Activated naive CD8-positive, alpha-beta T cell treated with anti-CD3 and anti-CD28 coated beads, Interleukin-2, amount 50 U/mL, for 24 hours (primary cell): Measurements from ENCODE around the gene CDKAL1.

Experiments used
- ATAC-seq: fragments of 150-1000 bp; cut with Tn5 transposase; one replicate; pipeline ENCODE4 v1.10.0; 2021
- DNase-seq: peaks from one replicate; pipeline ENCODE4 v3.0.0; 2021
- H3K27ac Mint-ChIP-seq: one replicate; pipeline ENCODE4 v1.8.0; 2021; ENCODE audit warnings: mild to moderate bottlenecking, mixed read lengths
- H3K27me3 Mint-ChIP-seq: one replicate; pipeline ENCODE4 v1.8.0; 2021; ENCODE audit warnings: mixed read lengths
- H3K36me3 Mint-ChIP-seq: one replicate; pipeline ENCODE4 v1.8.0; 2021; ENCODE audit warnings: low read depth, mixed read lengths
- H3K4me1 Mint-ChIP-seq: one replicate; pipeline ENCODE4 v1.8.0; 2021; ENCODE audit warnings: mixed read lengths
- H3K4me3 Mint-ChIP-seq: one replicate; pipeline ENCODE4 v1.8.0; 2021; ENCODE audit warnings: mild to moderate bottlenecking, moderate library complexity, mixed read lengths
- H3K9me3 Mint-ChIP-seq: one replicate; pipeline ENCODE4 v1.8.0; 2021; ENCODE audit warnings: mixed read lengths

Gene CDKAL1

DNA sequence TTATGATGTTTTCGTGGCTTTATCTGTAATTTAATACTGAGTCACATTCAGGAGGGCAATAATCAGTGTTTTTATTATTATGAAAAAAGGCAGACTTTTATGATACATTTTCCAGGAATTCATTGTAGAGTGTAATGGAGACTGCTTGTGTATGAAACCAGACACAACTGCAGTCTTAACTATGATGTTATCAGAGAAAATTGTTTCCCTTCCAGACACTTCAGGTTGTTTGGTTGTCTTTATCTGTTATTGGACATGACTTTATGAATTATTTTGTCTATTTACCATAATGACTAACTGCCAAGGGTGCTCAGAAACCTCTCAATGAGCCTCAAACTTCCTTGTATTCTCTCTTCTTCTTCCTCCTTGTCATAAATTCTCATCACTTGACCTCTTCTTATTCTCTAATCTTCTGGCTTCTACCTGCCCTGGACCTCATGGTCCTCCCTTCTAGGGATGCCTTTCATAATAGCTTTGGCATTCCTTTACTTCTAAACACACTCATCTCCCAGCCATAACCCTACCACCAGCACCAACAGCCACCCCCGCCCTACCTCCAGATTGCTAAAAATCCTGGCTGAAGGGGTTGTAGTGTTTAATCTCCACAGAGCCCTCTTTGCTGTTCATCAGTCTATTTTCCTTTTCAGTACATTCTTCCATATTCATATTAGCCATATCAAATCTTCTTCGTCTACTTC lies 492.5 kb downstream of the CDKAL1 start:
- peaks cover 13% of the 10 kb centered on the region for H3K9me3 Mint-ChIP-seq
- ATAC-seq (no peak), DNase-seq (no peak)
- peaks cover 56% of the 10 kb centered on the region for H3K36me3 Mint-ChIP-seq
- H3K27me3 Mint-ChIP-seq, result no peaks in the 10 kb centered on the region
- peaks cover 2% of the 10 kb centered on the region for H3K4me1 Mint-ChIP-seq
- no peak overlapping the region for H3K27ac Mint-ChIP-seq
- no peak overlapping the region for H3K4me3 Mint-ChIP-seq

DNA sequence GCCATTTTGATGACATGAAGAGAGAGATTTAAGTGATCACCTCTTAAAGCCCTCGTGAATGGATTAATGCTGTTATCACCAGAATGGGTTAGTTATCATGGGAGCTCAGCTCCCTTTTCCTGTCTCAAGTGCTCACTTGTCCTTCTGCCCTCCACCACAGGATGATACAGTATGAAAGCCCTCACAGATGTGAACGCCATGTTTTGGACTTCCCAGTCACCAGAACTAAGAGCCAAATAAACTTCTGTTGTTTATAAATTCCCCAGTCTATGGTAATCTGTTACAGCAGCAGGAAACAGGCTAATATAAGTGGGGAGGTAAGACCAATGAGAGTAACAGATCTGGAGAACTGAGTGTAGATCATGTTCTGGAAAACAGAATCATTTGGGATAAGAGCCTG lies 493.2 kb downstream of the CDKAL1 start:
- no peak overlapping the region for H3K27ac Mint-ChIP-seq
- ATAC-seq (no peak), DNase-seq (no peak)
- H3K4me3 Mint-ChIP-seq, result no peak overlapping the region
- H3K9me3 Mint-ChIP-seq, result peaks cover 12% of the 10 kb centered on the region
- H3K27me3 Mint-ChIP-seq, result no peaks in the 10 kb centered on the region
- peaks cover 2% of the 10 kb centered on the region for H3K4me1 Mint-ChIP-seq
- H3K36me3 Mint-ChIP-seq, result peaks cover 50% of the 10 kb centered on the region

GRCh38 chr6:21031182-21031581 lies 496.9 kb downstream of the CDKAL1 start:
- Mint-ChIP-seq H3K27me3 (no peaks in the 10 kb centered on the region), H3K4me1 (no peaks in the 10 kb centered on the region), H3K9me3 (peaks cover 9% of the 10 kb centered on the region), H3K4me3 (no peak overlapping the region), H3K36me3 (peaks cover 39% of the 10 kb centered on the region), H3K27ac (no peak overlapping the region)
- no peak for ATAC-seq
- DNase-seq, result no peak

- ATAC-seq, result no peak
- peaks cover 5% of the 10 kb centered on the region for H3K4me1 Mint-ChIP-seq
- H3K9me3 Mint-ChIP-seq, result no peaks in the 10 kb centered on the region
- no peak overlapping the region for H3K27ac Mint-ChIP-seq
- no peak overlapping the region for H3K4me3 Mint-ChIP-seq
- H3K27me3 Mint-ChIP-seq, result no peaks in the 10 kb centered on the region
- H3K36me3 Mint-ChIP-seq, result peaks cover 23% of the 10 kb centered on the region
- DNase-seq, result no peak
Observed at GRCh38 chr6:21033084-21033483, 498.8 kb downstream of the CDKAL1 start.

DNA sequence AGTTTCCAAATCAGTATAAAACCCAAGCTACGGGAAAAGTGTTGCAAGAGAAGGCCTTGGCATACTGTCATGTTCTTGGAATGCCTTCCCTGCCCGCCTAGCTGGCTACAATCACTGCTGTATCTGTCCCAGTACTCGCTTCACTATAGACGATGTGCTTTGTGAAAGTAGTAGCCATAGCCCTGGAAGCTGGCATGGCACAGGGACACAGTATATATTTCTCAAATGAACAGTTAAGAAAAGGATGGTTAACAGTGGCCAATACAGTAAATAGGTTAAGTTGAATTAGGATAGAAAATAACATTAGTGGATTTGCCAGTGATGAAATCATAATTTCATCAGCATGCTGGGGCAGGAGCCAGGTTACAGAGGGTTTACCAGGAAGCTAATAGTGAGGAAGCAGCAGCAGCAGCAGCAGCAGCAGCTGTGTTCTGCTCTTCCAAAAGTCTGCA lies 499.3 kb downstream of the CDKAL1 start:
- Mint-ChIP-seq H3K36me3 (peaks cover 21% of the 10 kb centered on the region), H3K4me3 (no peak overlapping the region), H3K9me3 (no peaks in the 10 kb centered on the region), H3K4me1 (peaks cover 7% of the 10 kb centered on the region), H3K27ac (no peak overlapping the region), H3K27me3 (no peaks in the 10 kb centered on the region)
- ATAC-seq, result no peak
- no peak for DNase-seq

DNA sequence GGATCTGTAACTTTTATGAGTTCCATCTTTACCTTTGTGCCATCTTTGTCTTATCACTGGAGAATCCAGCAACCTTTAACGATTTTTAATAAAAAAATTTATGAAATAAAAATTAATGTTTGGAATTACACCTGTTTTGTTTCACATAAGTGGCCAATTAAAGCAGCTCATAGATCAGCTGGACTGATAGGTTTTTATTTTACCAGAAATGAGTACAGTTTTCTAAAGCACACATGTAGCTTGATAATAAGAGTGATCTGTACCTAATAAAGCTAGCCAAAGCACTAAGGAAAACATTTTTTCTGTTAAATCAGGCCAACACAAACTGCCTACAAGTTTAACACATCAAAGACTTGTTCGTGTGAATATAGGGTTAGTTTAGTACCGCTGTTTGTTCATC lies 500.1 kb downstream of the CDKAL1 start:
- Mint-ChIP-seq H3K9me3 (no peaks in the 10 kb centered on the region), H3K4me3 (no peak overlapping the region), H3K36me3 (peaks cover 18% of the 10 kb centered on the region), H3K4me1 (peaks cover 7% of the 10 kb centered on the region), H3K27me3 (no peaks in the 10 kb centered on the region), H3K27ac (no peak overlapping the region)
- no peak for ATAC-seq
- DNase-seq, result no peak

DNA sequence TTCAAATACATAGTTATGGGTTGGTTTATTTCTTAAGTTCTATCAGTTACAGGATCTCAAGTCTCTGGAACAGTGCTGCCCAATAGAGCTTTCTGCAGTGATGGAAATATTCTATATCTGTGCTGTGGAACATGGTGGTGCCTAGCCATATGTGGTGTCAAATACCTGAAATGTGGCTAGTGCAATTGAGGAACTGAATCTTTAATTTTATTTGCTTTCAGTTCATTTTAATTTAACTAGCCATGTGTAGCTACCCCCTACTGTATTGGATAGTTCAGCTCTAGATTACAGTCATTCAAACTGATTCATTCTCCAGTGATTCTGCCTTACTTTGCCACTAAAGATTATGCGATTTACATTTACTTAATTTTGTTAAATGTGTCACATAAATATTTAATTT lies 503.2 kb downstream of the CDKAL1 start:
- Mint-ChIP-seq H3K36me3 (peaks cover 3% of the 10 kb centered on the region), H3K4me3 (no peak overlapping the region), H3K4me1 (peaks cover 7% of the 10 kb centered on the region), H3K27me3 (no peaks in the 10 kb centered on the region), H3K27ac (no peak overlapping the region), H3K9me3 (no peaks in the 10 kb centered on the region)
- ATAC-seq (no peak), DNase-seq (no peak)

DNA sequence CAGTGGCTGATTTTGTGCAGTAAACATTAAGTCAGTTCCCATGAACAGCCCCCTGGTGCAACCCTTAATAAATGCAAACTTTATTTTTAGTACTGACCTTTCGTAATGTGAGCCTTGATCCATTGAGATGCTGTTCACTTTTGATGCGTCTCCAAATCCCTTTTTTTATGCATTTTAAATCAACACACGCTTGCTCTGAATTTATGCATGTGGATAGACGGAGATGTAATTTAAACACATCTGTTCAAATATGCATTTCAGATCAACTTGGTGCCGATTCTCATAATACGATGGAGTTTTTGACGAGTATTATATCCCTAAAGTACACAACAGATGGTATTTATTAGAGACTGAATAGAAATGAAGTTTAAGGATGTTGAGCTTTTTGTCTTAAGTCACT lies 505.7 kb downstream of the CDKAL1 start:
- H3K27ac Mint-ChIP-seq, result no peak overlapping the region
- DNase-seq (no peak), ATAC-seq (no peak)
- H3K27me3 Mint-ChIP-seq, result no peaks in the 10 kb centered on the region
- H3K4me1 Mint-ChIP-seq, result peaks cover 7% of the 10 kb centered on the region
- H3K9me3 Mint-ChIP-seq, result no peaks in the 10 kb centered on the region
- no peak overlapping the region for H3K4me3 Mint-ChIP-seq
- H3K36me3 Mint-ChIP-seq, result peaks cover 2% of the 10 kb centered on the region

DNA sequence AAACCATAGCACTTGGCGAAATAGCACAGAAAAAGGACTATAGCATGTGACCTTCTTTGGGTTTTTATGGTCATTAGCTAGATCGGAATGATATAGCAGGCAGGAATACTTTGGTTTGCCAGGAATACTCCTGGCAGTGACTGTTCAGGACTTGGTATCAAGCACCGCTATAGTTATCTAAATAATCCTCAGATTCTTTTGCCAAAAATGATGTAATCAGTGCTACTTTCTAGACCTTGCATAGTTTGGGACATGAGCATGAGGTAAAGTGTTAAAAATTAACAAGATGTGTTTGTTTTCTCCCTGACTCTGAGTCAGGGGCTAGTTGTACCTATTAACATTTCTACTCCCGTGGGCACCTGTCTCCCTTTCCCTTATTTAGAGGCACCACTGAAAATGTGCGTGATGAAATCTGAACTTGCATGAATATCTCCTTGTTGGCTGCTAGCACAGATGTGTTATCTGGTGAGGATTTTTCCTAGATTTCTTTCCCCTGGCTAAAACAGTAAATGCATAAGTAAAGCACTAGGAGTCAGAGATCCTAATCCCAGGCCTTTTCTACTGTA lies 511.0 kb downstream of the CDKAL1 start:
- no peak overlapping the region for H3K4me3 Mint-ChIP-seq
- H3K9me3 Mint-ChIP-seq, result no peaks in the 10 kb centered on the region
- no peak for ATAC-seq
- no peaks in the 10 kb centered on the region for H3K4me1 Mint-ChIP-seq
- no peaks in the 10 kb centered on the region for H3K27me3 Mint-ChIP-seq
- no peak for DNase-seq
- H3K36me3 Mint-ChIP-seq, result peaks cover 4% of the 10 kb centered on the region
- H3K27ac Mint-ChIP-seq, result no peak overlapping the region

- no peak for ATAC-seq
Observed at GRCh38 chr6:21046276-21046675, 512.0 kb downstream of the CDKAL1 start.

DNA sequence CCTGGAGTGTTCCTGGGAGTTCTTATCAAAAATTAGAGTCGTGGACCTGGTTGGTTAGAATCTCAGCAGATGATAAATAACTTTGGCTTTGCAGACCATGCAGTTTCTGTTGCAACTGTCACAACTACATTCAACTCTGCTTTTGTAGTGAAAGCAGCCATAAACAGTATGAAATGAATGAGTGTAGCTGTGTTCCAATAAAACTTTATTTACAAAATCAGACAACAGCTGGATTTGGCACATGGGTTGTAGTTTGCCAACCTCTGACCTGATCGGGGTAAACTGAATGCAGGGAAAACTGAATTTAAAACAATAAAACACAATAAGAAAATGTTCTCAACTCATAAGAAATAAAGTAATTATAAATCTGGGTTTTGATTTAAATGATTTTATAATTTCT lies 513.8 kb downstream of the CDKAL1 start:
- peaks cover 14% of the 10 kb centered on the region for H3K36me3 Mint-ChIP-seq
- no peaks in the 10 kb centered on the region for H3K27me3 Mint-ChIP-seq
- DNase-seq (no peak), ATAC-seq (no peak)
- H3K4me1 Mint-ChIP-seq, result no peaks in the 10 kb centered on the region
- no peak overlapping the region for H3K27ac Mint-ChIP-seq
- no peaks in the 10 kb centered on the region for H3K9me3 Mint-ChIP-seq
- no peak overlapping the region for H3K4me3 Mint-ChIP-seq

More at GRCh38 chr6:21046276-21046675, 512.0 kb downstream of the CDKAL1 start:
- Mint-ChIP-seq H3K27me3 (no peaks in the 10 kb centered on the region), H3K9me3 (no peaks in the 10 kb centered on the region), H3K4me1 (no peaks in the 10 kb centered on the region), H3K36me3 (peaks cover 4% of the 10 kb centered on the region), H3K4me3 (no peak overlapping the region), H3K27ac (no peak overlapping the region)
- no peak for DNase-seq

DNA sequence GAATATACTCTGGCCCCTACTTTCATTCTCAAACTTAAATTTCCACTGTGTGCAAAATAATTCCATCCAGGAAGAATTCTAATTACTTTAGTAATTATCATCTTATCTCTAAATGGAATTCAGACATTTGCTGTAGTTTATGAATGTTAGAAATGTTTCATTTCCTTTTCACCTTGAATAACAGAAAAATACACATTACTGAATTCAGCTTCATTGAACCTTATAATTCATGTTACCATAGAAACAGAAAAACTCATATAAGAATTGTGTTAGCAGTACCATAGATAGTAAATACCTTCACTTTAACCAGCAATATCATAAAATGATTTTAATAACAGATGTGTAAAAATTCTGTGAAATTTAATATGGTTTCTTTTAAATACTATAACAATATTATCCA lies 514.9 kb downstream of the CDKAL1 start:
- no peak for ATAC-seq
- Mint-ChIP-seq H3K27ac (no peak overlapping the region), H3K4me1 (no peaks in the 10 kb centered on the region), H3K36me3 (peaks cover 24% of the 10 kb centered on the region), H3K4me3 (no peak overlapping the region), H3K9me3 (peaks cover 7% of the 10 kb centered on the region), H3K27me3 (no peaks in the 10 kb centered on the region)
- DNase-seq, result no peak

DNA sequence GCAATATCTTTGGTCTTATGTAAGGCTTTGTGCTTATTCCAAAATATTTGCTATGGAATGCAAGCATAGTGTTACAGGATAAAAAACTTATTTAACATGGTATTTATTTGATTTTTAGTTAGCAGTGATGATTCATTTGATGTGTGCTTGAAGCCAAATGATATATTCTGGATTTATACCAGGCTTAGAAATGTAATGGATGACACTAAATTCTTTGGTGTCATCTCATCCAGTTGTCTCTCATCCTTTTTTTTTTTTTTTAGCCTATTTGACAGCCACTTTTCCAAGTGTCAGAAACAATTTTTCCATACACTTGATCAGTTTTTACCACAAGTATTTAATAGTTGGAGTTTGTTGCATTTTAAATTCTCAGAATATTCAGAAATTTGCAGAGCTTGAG lies 515.3 kb downstream of the CDKAL1 start:
- peaks cover 25% of the 10 kb centered on the region for H3K36me3 Mint-ChIP-seq
- ATAC-seq (no peak), DNase-seq (no peak)
- no peak overlapping the region for H3K27ac Mint-ChIP-seq
- no peaks in the 10 kb centered on the region for H3K4me1 Mint-ChIP-seq
- no peak overlapping the region for H3K4me3 Mint-ChIP-seq
- no peaks in the 10 kb centered on the region for H3K27me3 Mint-ChIP-seq
- H3K9me3 Mint-ChIP-seq, result peaks cover 7% of the 10 kb centered on the region

GRCh38 chr6:21050935-21051334 lies 516.7 kb downstream of the CDKAL1 start:
- ATAC-seq, result no peak
- Mint-ChIP-seq H3K4me1 (no peaks in the 10 kb centered on the region), H3K4me3 (no peak overlapping the region), H3K27me3 (no peaks in the 10 kb centered on the region), H3K9me3 (peaks cover 7% of the 10 kb centered on the region), H3K36me3 (peaks cover 35% of the 10 kb centered on the region), H3K27ac (no peak overlapping the region)
- DNase-seq, result no peak

- Mint-ChIP-seq H3K27ac (no peak overlapping the region), H3K27me3 (no peaks in the 10 kb centered on the region), H3K4me1 (no peaks in the 10 kb centered on the region), H3K4me3 (no peak overlapping the region), H3K36me3 (peaks cover 43% of the 10 kb centered on the region), H3K9me3 (peaks cover 9% of the 10 kb centered on the region)
- DNase-seq (no peak), ATAC-seq (no peak)
Observed at GRCh38 chr6:21051777-21052176, 517.5 kb downstream of the CDKAL1 start.
